SH-SY5Y (cell line): ENCODE results near the gene TNFRSF6B.

Source experiments
- GATA2 ChIP-seq: IDR thresholded peaks from 2 replicates; pipeline ENCODE4 v1.6.1; 2011; ENCODE audit warnings: mild to moderate bottlenecking, low read depth, low read length
- GATA3 ChIP-seq: IDR thresholded peaks from 2 replicates; pipeline ENCODE4 v1.6.1; 2011; ENCODE audit warnings: low read depth, mild to moderate bottlenecking, low read length, moderate library complexity

DNA sequence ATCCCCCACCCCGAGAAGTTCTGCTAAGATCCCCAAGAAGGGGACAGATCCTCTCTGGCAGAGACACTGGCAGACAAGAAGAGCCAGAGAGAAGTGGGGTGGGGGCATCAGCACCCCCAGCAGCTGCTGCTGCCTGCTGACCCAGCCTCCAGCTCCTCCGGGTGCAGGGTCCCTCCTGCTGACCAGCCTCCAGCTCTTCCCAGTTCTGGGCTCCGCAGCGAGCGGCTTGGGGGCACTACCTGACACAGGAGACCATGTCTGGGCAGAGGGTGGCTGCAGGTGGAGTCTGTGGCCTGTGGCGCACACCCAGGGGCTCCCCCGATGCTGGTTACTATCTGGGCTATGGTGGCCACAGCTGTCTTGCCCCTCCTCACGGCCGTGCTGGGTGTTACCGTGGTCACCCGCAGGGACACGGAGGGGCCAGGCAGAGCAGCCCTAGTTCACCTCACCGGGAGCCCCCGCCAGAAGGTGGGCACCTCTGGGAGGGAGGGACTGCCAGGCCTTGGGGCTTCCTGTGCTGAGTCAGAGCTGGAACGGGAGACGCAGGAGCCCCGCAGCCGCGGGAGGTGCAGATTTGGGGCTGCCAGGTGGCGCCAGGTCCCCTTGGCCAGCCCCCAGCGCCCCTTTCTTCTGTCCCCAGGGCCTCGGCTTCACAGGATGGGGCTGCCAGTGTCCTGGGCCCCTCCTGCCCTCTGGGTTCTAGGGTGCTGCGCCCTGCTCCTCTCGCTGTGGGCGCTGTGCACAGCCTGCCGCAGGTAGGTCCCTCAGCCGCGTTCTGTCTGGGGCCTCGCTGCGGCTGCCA is 40.6 kb downstream of the TNFRSF6B start:
- TF ChIP-seq GATA3 (no peak), GATA2 (no peak)
